Lung (tissue), 12 donors: ENCODE measurements around the gene CCDC34. TPM values are rescaled to one million over a fixed set of nuclear protein-coding genes. Genes with fewer than 3 reads are reported as not detected.

ENCODE experiments used
- ATAC-seq: fragments of 200-7000 bp; cut with Tn5 transposase; one replicate; pipeline ENCODE4 v1.9.1; 2020; ENCODE audit warnings: moderate number of reproducible peaks; ENCODE audit not compliant: insufficient read depth, low FRiP score
- DNase-seq, 3 donors: peaks; one replicate each; pipeline ENCODE4 v3.0.0-alpha.2; 2013 to 2017
- H3K27ac ChIP-seq, 2 donors: one replicate each; pipeline ENCODE4 v1.5.1; 2013; ENCODE audit warnings: mild to moderate bottlenecking in 2 of 2, moderate library complexity in 2 of 2, control low read depth in 1 of 2, inconsistent platforms in 1 of 2, low read depth in 1 of 2, low read length in 1 of 2
- H3K27me3 ChIP-seq, 3 donors: one replicate each; pipeline ENCODE4 v1.5.1; 2013; ENCODE audit warnings: low read length in 2 of 3; ENCODE audit not compliant: control insufficient read depth in 3 of 3, insufficient read depth in 3 of 3
- H3K36me3 ChIP-seq, 4 donors: one replicate each; pipeline ENCODE4 v1.5.1; 2013; ENCODE audit warnings: low read length in 4 of 4, mild to moderate bottlenecking in 1 of 4, moderate library complexity in 1 of 4; ENCODE audit not compliant: control insufficient read depth in 4 of 4, insufficient read depth in 4 of 4
- H3K4me1 ChIP-seq, 5 donors: one replicate each; pipeline ENCODE4 v1.5.1; 2013; ENCODE audit warnings: low read length in 5 of 5, mild to moderate bottlenecking in 2 of 5, moderate library complexity in 1 of 5; ENCODE audit not compliant: control insufficient read depth in 5 of 5, insufficient read depth in 5 of 5
- H3K4me3 ChIP-seq: one replicate; pipeline ENCODE4 v1.5.1; 2013; ENCODE audit warnings: mild to moderate bottlenecking, control low read depth, moderate library complexity
- H3K9ac ChIP-seq, 2 donors: one replicate each; pipeline ENCODE4 v1.5.1; 2013; ENCODE audit warnings: low read length in 2 of 2, control low read depth in 1 of 2; ENCODE audit not compliant: insufficient read depth in 1 of 2
- H3K9me3 ChIP-seq, 4 donors: one replicate each; pipeline ENCODE4 v1.5.1; 2013; ENCODE audit warnings: low read length in 3 of 4, mild to moderate bottlenecking in 1 of 4, moderate library complexity in 1 of 4; ENCODE audit not compliant: control insufficient read depth in 4 of 4, insufficient read depth in 3 of 4
- WGBS, 2 donors: extraction: QIAGEN DNeasy Blood & Tissue Kit; methylation state at CpG; one replicate each; pipeline ENCODE4 v1.1.7; 2013; 5-methylcytosine and 5-hydroxymethylcytosine counted together
- polyA plus RNA-seq, 2 donors: library from polyadenylated mRNA; stranded (reverse); fragments of 200-250 nt; gene quantifications; one replicate each; pipeline ENCODE4 v1.2.1, GENCODE V29; 2013
- total RNA-seq, 2 donors: library from RNA; depleted of rRNA in 1 of 2; stranded (reverse); fragments of >200 nt in 1 of 2; gene quantifications; one replicate each; pipeline ENCODE4 v1.2.1, GENCODE V29; 2014 to 2021
- TF ChIP-seq, protein P1 (sequence below): IDR thresholded peaks from 2 replicates; pipeline ENCODE4 v1.5.1; 2012; ENCODE audit warnings: mild to moderate bottlenecking; ENCODE audit errors: control extremely low read depth, extremely low read depth
- donor health status: control.
- donor health status: control.
- donor health status: Bipolar disorder and iron deficiency.
- donor health status: healthy.
- donor health status: DM: yes; HTN: yes; CAD: no.

The CCDC34 gene
- total and polyA plus RNA-seq, 4 donors = 2.3 to 4.0 (median 3.5) TPM

DNA sequence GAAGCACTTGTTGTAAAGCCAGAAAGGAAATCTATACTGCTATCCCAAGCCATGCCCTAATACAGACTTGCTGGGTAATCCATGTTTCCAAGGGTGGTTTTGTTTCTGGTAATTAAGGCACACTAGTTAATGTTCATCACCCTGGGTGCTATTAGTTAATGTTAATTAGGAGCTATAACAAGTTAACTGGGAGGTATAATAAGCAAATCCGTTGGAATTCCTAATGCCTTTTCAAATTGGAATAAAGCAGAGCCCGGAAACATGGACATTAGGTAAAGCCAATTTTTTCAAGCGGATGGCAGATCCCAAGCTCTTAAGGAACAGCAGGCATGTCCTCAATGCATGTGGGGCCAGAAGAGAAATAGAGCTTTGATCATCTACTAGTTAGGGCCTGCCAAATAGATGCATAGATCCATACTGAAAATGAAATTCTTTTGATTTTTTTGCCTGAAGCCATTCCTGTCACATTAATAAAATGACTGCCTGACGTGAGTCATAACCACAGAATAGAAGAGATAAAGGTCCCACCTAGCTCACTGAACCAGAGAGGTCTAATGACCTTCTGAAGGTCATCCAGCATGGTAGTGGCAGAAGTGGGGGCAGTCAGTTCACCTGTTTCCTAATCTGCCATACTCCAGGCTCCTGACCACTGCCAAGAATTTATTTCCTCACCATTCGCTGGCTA, 28.5 kb upstream of the CCDC34 start:
- no peak overlapping the region for H3K4me3 ChIP-seq
- no peak overlapping the region for H3K9ac ChIP-seq
- no peaks in the 10 kb centered on the region for H3K9me3 ChIP-seq
- WGBS, 2 donors = 83 to 89% methylated on average over 5 of the region's 5 CpGs
- H3K36me3 ChIP-seq = peaks cover 0 to 2% (median 0%) of the 10 kb centered on the region in 4 donors
- ATAC-seq (no peak), DNase-seq (no peak)
- H3K27me3 ChIP-seq = peaks cover 0 to 25% (median 4%) of the 10 kb centered on the region in 3 donors
- peak overlapping the region in 1 of 2 donors; percentile 43 for H3K27ac ChIP-seq
- TF ChIP-seq, protein P1, sequence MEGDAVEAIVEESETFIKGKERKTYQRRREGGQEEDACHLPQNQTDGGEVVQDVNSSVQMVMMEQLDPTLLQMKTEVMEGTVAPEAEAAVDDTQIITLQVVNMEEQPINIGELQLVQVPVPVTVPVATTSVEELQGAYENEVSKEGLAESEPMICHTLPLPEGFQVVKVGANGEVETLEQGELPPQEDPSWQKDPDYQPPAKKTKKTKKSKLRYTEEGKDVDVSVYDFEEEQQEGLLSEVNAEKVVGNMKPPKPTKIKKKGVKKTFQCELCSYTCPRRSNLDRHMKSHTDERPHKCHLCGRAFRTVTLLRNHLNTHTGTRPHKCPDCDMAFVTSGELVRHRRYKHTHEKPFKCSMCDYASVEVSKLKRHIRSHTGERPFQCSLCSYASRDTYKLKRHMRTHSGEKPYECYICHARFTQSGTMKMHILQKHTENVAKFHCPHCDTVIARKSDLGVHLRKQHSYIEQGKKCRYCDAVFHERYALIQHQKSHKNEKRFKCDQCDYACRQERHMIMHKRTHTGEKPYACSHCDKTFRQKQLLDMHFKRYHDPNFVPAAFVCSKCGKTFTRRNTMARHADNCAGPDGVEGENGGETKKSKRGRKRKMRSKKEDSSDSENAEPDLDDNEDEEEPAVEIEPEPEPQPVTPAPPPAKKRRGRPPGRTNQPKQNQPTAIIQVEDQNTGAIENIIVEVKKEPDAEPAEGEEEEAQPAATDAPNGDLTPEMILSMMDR = no peak
- H3K4me1 ChIP-seq = peaks cover 0 to 23% (median 4%) of the 10 kb centered on the region in 5 donors

DNA sequence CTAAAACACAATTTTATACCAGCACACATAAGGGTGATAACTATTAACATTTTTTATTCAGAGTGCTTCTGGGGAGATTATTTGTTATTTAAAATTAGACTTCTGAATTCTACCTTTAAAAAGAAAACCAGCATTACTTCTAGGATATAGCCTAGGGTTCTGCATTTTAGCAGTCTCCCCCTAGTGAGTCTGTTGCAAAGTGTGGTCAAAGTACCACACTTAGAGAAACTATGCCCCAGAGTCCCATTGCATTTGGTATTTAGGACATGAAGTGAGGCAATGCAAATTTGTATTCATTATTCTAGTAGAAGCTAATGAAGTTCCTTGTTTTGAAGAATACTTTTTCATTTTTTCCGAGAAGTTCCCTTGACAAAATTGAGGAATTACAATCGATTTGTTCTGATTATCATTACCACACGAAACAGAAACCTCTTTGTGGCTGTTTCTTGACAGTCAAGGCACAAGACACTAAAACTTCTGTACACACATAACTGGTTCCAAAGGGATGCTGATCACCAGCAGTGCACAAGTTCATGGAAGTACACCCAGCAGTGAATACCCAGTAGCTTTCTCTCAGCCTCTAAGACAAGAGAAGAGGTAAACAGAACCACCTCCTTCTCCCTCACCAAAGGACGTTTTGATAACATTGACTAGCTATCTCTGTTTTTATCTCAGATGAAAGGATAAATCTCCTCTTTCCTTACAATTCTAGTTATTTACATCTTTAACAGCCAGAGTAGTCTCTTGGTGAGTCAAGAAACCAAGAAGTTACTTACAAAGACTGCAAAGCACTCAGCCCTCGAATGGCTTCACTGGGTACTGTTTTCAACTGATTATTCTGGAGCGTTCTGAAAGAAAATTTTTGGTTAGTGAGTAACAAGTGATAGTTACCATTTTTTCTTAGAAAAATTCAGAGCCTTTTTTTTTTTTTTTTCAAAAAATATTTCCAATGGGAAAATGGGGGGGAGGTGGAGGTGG, 27.6 kb upstream of the CCDC34 start:
- Histone ChIP-seq H3K36me3 (peaks cover 0 to 2% (median 0%) of the 10 kb centered on the region in 4 donors), H3K4me1 (peaks cover 0 to 18% (median 3%) of the 10 kb centered on the region in 5 donors), H3K27ac (no peak overlapping the region), H3K4me3 (no peak overlapping the region), H3K27me3 (peaks cover 0 to 28% (median 4%) of the 10 kb centered on the region in 3 donors), H3K9me3 (no peaks in the 10 kb centered on the region), H3K9ac (no peak overlapping the region)
- no peak for DNase-seq
- TF ChIP-seq, protein P1 = no peak
- 80 to 85% methylated on average over 6 of the region's 6 CpGs for WGBS, 2 donors
- no peak for ATAC-seq

DNA sequence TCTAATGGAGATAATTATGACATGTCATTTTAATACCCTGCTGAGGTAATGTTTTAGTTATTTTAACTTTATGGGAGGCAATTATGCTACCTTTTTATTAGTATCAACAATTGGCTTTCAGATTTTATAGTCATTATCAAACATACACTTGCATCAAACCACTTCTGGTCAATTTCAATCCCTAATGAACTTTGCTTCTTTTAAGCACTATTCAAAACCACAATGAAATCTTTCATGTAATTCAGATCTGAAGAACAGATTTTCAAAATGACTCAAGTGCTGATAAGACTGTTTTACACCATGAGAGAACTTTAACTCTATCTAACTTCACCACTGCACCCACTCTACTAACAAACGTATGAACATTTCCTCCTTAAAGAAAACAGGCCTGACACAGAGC, 25.9 kb upstream of the CCDC34 start:
- H3K27me3 ChIP-seq = peaks cover 0 to 41% (median 5%) of the 10 kb centered on the region in 3 donors
- H3K4me3 ChIP-seq = no peak overlapping the region
- H3K9ac ChIP-seq = no peak overlapping the region
- DNase-seq = no peak
- TF ChIP-seq, protein P1 = no peak
- peaks cover 0 to 10% (median 2%) of the 10 kb centered on the region in 4 donors for H3K36me3 ChIP-seq
- H3K4me1 ChIP-seq = peaks cover 0 to 9% (median 0%) of the 10 kb centered on the region in 5 donors
- no peaks in the 10 kb centered on the region for H3K9me3 ChIP-seq
- WGBS, 2 donors = 59 to 87% methylated on average over 1 of the region's 1 CpG
- no peak overlapping the region for H3K27ac ChIP-seq
- no peak for ATAC-seq
